ENCODE data around the gene RNASEH2B. TPM values are rescaled to one million over a fixed set of nuclear protein-coding genes. Genes with fewer than 3 reads are reported as not detected.

The RNASEH2B gene
- total and polyA plus RNA-seq, 12 donors, result 30.5 to 86.8 (median 40.1) TPM

DNA sequence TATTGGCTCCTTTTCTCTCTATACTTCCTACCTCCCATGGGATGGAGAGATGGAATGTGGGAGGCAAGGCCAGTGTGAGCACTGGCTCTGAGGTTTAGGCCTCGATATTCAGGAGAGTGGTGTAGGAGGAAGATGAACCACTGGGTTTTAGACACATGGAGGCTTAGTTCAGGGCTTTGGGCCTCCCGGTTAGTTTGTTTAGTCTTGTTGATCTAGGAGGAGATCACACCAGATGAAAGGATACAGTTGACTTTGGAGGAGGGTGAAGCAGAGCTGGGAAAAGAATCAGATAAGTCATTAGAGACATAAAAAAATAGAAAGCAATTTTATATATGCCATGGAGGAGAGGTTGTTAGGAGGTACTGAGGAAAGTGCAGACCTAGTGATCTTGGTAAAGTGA is 30.9 kb downstream of the RNASEH2B start:
- 89 to 97% methylated on average over 2 of the region's 2 CpGs for WGBS, 2 donors
- DNase-seq, result no peak
- intact Hi-C loops (cut with DNase I), result no loop called here
- no peak overlapping the region for H3K27ac ChIP-seq
- H3K27me3 ChIP-seq, result no peaks in the 10 kb centered on the region
- H3K4me1 ChIP-seq, result peaks cover 0 to 12% (median 0%) of the 10 kb centered on the region in 9 donors
- H3K9me3 ChIP-seq, result peaks cover 0 to 9% (median 0%) of the 10 kb centered on the region in 11 donors
- ATAC-seq, result no peak
- H3K4me3 ChIP-seq, result no peak overlapping the region
- TF ChIP-seq, protein P1, sequence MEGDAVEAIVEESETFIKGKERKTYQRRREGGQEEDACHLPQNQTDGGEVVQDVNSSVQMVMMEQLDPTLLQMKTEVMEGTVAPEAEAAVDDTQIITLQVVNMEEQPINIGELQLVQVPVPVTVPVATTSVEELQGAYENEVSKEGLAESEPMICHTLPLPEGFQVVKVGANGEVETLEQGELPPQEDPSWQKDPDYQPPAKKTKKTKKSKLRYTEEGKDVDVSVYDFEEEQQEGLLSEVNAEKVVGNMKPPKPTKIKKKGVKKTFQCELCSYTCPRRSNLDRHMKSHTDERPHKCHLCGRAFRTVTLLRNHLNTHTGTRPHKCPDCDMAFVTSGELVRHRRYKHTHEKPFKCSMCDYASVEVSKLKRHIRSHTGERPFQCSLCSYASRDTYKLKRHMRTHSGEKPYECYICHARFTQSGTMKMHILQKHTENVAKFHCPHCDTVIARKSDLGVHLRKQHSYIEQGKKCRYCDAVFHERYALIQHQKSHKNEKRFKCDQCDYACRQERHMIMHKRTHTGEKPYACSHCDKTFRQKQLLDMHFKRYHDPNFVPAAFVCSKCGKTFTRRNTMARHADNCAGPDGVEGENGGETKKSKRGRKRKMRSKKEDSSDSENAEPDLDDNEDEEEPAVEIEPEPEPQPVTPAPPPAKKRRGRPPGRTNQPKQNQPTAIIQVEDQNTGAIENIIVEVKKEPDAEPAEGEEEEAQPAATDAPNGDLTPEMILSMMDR (IDR thresholded peaks at IDR 0.05), result no peak
- H3K36me3 ChIP-seq, result peaks cover 0 to 75% (median 10%) of the 10 kb centered on the region in 9 donors

DNA sequence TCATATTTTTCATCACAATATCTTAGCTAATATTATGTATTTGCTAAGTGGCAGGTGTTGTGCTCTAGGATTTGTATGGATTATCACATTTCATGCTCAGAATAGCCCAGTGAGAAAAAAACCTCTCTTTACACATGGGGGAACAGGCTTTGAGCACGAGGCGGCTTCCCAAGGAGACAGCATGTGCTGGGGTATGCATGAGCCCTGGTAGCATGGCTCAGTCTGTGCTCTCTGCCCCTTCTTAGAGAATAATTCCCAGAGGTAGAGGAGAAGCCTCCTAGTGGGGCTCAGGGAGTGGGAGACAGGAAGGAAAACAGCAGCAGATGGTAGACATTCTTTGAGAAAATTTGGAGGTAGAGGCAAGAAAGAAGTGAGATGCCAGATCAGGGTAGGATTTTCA is 31.6 kb downstream of the RNASEH2B start:
- ATAC-seq (no peak), DNase-seq (no peak)
- Histone ChIP-seq H3K27ac (no peak overlapping the region), H3K9me3 (peaks cover 0 to 9% (median 0%) of the 10 kb centered on the region in 11 donors), H3K27me3 (no peaks in the 10 kb centered on the region), H3K36me3 (peaks cover 0 to 77% (median 10%) of the 10 kb centered on the region in 9 donors), H3K4me1 (peaks cover 0 to 12% (median 0%) of the 10 kb centered on the region in 9 donors), H3K4me3 (no peak overlapping the region)
- WGBS, 2 donors, result 94 to 96% methylated on average over 2 of the region's 2 CpGs
- TF ChIP-seq, protein P1 (IDR thresholded peaks at IDR 0.05), result no peak
- intact Hi-C loops (cut with DNase I), result no loop called here

DNA sequence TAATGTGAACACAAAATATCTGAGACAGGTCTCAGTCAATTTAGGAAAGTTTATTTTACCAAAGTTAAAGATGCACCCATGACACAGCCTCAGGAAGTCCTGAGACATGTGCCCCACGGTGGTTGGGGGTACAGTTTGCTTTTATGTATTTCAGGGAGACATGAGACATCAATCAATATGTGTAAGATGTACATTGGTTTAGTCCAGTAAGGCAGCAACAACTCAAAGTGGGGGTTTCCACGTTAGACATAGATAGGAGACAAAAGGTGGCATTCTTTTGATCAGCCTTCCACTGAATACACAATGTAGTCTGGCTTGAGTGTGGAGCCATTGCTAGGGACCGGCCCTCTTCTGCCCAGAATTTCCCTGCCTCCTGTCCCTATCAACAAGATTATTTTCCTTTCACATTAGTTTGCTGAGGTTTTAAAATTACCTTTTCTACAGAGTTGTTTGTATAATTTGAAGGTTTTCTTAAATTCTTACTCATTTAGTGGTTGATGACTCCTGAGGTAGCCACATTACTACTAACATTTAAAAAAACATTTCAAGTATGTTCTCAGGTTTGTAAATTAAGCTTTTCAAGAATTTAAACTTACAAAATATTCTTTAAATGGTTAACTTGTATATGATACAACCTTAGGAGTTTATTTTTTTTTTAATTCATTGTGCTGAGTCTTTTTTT is 33.2 kb downstream of the RNASEH2B start:
- Histone ChIP-seq H3K9me3 (peaks cover 0 to 5% (median 0%) of the 10 kb centered on the region in 11 donors), H3K36me3 (peaks cover 0 to 72% (median 6%) of the 10 kb centered on the region in 9 donors), H3K4me3 (no peak overlapping the region), H3K4me1 (no peaks in the 10 kb centered on the region), H3K27me3 (no peaks in the 10 kb centered on the region), H3K27ac (no peak overlapping the region)
- ATAC-seq (no peak), DNase-seq (no peak)
- TF ChIP-seq, protein P1 (IDR thresholded peaks at IDR 0.05), result no peak
- intact Hi-C loops (cut with DNase I), result no loop called here
- 80 to 81% methylated on average over 3 of the region's 3 CpGs for WGBS, 2 donors

DNA sequence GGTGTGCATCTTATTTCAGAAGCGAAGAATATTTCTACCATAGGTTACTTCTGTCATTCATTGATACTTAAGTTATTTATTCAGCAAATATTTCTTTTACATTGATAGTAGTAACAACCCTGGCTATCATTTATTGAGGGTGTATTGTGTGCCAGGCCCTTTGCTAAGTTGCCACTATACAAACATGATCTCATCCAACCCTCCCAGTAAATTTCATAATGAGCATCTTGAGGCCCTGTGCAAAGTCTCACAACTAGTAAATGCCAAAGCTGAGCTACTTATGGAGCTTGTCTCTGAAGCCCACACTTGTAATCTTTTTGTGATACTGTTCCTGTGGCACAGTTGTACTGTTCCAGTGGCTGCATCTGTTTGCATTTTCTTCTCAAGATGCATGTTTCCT is 36.1 kb downstream of the RNASEH2B start:
- no peak overlapping the region for H3K4me3 ChIP-seq
- TF ChIP-seq, protein P1 (IDR thresholded peaks at IDR 0.05), result no peak
- peaks cover 0 to 11% (median 0%) of the 10 kb centered on the region in 9 donors for H3K4me1 ChIP-seq
- 59 to 98% methylated on average over 1 of the region's 1 CpG for WGBS, 2 donors
- DNase-seq (no peak), ATAC-seq (no peak)
- peaks cover 0 to 80% (median 16%) of the 10 kb centered on the region in 9 donors for H3K36me3 ChIP-seq
- intact Hi-C loops (cut with DNase I), result no loop called here
- H3K27me3 ChIP-seq, result no peaks in the 10 kb centered on the region
- H3K9me3 ChIP-seq, result no peaks in the 10 kb centered on the region
- H3K27ac ChIP-seq, result no peak overlapping the region

Data from heart right ventricle (tissue), 16 donors.